Measurements from ENCODE around the gene UBC. TPM values are rescaled to one million over a fixed set of nuclear protein-coding genes. Genes with fewer than 3 reads are reported as not detected.
A peak's percentile ranks its signal among the peaks of the same experiment; 100 is the strongest.

The UBC gene
- polyA plus RNA-seq (2012; ENCODE audit: low read depth, missing spikeins) = 1,009 TPM

DNA sequence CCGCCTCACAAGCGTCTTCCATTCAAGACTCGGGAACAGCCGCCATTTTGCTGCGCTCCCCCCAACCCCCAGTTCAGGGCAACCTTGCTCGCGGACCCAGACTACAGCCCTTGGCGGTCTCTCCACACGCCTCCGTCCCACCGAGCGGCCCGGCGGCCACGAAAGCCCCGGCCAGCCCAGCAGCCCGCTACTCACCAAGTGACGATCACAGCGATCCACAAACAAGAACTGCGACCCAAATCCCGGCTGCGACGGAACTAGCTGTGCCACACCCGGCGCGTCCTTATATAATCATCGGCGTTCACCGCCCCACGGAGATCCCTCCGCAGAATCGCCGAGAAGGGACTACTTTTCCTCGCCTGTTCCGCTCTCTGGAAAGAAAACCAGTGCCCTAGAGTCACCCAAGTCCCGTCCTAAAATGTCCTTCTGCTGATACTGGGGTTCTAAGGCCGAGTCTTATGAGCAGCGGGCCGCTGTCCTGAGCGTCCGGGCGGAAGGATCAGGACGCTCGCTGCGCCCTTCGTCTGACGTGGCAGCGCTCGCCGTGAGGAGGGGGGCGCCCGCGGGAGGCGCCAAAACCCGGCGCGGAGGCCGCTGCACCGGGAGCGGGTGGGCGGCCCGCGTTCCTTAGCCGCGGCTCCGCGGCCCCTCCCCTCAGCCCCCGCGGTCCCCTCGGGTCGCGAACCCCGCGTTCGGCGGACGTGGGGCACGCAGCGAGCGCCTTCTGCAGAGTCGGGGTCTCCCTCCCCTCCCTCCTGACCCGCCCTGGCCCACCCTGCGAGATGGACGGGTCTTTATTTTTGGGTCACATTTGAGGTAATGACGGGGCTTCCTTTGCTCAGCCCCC, at the start of gene UBC:
Gene UBC, minus strand, starts transcription at position 259 of the 847 bp plus-strand sequence. CDS start 879 bp downstream, outside the sequence.
- no peak for FAIRE-seq
- peak; percentile 54 for DNase-seq (ENCODE audit: insufficient read length, low spot score)
- TF ChIP-seq TAF1 (IDR thresholded peaks at IDR 0.05; ENCODE audit: low read depth, low read length) (peak; percentile 99), SPI1 (IDR thresholded peaks at IDR 0.05; ENCODE audit: low read depth, low read length) (no peak; the same call in 1 of the 2 replicates), POLR2AphosphoS5 (IDR thresholded peaks at IDR 0.05; ENCODE audit: low read depth, low read length) (peak; percentile 100), POU2F2 (IDR thresholded peaks at IDR 0.05; ENCODE audit: low read depth, low read length) (peak; percentile 98), POLR2A (IDR thresholded peaks at IDR 0.05; ENCODE audit: low read depth, low read length) (peak; percentile 100), PAX5 (IDR thresholded peaks at IDR 0.05; ENCODE audit: insufficient read depth, low read length, severe bottlenecking) (peak; percentile 49)

DNA sequence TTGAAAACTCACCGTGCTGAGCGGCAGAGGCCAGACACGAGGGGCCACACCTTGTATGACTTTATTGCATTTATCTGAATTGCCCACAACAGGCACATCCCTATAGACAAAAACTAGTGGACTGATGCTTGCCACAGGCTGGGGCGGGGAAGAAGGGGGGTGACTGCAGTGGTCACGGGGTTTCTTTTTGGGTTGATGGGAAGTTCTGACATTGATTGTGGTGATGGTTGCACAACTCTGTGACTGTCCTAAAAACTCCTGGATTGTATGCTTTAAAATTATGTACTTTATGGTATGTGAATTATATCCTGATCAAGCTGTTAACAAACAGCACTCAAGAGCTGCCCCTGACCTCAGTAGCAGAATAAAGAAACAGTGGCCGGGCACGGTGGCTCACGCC, 48.8 kb upstream of the UBC start:
- no peak for TF ChIP-seq PAX5 (IDR thresholded peaks at IDR 0.05; ENCODE audit: insufficient read depth, low read length, severe bottlenecking)
- no peak for TF ChIP-seq POLR2A (IDR thresholded peaks at IDR 0.05; ENCODE audit: low read depth, low read length)
- no peak for TF ChIP-seq SPI1 (IDR thresholded peaks at IDR 0.05; ENCODE audit: low read depth, low read length)
- no peak for TF ChIP-seq POLR2AphosphoS5 (IDR thresholded peaks at IDR 0.05; ENCODE audit: low read depth, low read length)
- no peak for TF ChIP-seq POU2F2 (IDR thresholded peaks at IDR 0.05; ENCODE audit: low read depth, low read length)
- no peak for TF ChIP-seq TAF1 (IDR thresholded peaks at IDR 0.05; ENCODE audit: low read depth, low read length)
- FAIRE-seq = no peak
- no peak for DNase-seq (ENCODE audit: insufficient read length, low spot score)

DNA sequence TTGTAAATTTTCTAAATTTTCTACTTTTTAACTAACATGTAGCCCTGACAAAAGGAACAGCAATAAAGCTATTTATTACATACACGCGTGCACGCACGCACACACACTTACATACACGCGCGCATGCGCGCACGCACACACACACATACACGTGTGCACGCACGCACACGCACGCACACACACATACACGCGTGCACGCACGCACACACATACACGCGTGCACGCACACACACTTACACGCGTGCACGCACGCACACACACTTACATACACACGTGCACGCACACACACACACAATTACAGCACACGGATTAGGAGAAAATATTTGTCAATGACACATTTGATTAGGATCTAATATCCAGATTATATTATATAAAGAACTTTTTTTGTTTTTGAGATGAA, 46.6 kb upstream of the UBC start:
- FAIRE-seq (peak; percentile 82), DNase-seq (ENCODE audit: insufficient read length, low spot score) (no peak)
- no peak for TF ChIP-seq POLR2AphosphoS5 (IDR thresholded peaks at IDR 0.05; ENCODE audit: low read depth, low read length)

DNA sequence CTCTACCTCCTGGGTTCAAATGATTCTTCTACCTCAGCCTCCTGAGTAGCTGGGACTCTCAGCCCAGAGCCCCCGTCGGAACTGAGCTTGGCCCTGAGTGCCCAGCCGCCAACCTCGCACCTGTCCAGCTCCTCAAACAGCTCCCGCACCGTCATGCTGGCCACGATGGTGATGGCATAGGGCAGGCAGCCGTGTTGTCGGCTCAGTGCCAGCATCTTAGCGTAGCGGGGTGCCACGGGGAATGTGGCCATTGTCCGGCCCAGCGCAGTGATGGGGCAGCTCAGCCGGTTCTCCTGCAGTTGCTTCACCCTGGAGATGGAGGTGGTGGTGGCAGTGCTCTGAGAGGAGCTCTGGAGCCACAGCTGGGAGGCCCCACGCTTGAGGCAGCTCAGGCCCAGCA, 42.1 kb upstream of the UBC start:
- DNase-seq (ENCODE audit: insufficient read length, low spot score) = no peak
- no peak for FAIRE-seq
- TF ChIP-seq TAF1 (IDR thresholded peaks at IDR 0.05; ENCODE audit: low read depth, low read length) (no peak), POLR2AphosphoS5 (IDR thresholded peaks at IDR 0.05; ENCODE audit: low read depth, low read length) (no peak), SPI1 (IDR thresholded peaks at IDR 0.05; ENCODE audit: low read depth, low read length) (no peak), PAX5 (IDR thresholded peaks at IDR 0.05; ENCODE audit: insufficient read depth, low read length, severe bottlenecking) (no peak), POU2F2 (IDR thresholded peaks at IDR 0.05; ENCODE audit: low read depth, low read length) (no peak), POLR2A (IDR thresholded peaks at IDR 0.05; ENCODE audit: low read depth, low read length) (no peak)

DNA sequence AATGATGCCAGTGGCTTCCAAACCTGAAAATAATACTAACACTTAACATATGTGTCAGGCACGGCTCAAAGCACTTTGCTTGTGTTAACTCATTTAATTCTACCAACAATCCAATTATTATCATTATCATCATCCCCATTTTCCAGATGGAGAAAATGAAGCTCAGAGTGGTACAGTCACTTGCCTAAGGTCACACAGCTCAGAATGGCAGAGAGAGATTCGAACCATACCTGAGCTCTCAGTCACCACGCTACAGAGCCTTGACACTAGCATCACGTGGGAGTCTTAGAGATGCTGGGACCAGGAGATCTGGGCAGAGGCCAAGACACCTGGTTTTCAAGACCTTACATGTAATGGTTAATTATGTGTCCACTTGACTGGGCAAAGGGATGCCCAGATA, 40.3 kb upstream of the UBC start:
- TF ChIP-seq PAX5 (IDR thresholded peaks at IDR 0.05; ENCODE audit: insufficient read depth, low read length, severe bottlenecking) (no peak), SPI1 (IDR thresholded peaks at IDR 0.05; ENCODE audit: low read depth, low read length) (no peak), POLR2A (IDR thresholded peaks at IDR 0.05; ENCODE audit: low read depth, low read length) (no peak), POU2F2 (IDR thresholded peaks at IDR 0.05; ENCODE audit: low read depth, low read length) (no peak)
- DNase-seq (ENCODE audit: insufficient read length, low spot score) = no peak
- FAIRE-seq = no peak

DNA sequence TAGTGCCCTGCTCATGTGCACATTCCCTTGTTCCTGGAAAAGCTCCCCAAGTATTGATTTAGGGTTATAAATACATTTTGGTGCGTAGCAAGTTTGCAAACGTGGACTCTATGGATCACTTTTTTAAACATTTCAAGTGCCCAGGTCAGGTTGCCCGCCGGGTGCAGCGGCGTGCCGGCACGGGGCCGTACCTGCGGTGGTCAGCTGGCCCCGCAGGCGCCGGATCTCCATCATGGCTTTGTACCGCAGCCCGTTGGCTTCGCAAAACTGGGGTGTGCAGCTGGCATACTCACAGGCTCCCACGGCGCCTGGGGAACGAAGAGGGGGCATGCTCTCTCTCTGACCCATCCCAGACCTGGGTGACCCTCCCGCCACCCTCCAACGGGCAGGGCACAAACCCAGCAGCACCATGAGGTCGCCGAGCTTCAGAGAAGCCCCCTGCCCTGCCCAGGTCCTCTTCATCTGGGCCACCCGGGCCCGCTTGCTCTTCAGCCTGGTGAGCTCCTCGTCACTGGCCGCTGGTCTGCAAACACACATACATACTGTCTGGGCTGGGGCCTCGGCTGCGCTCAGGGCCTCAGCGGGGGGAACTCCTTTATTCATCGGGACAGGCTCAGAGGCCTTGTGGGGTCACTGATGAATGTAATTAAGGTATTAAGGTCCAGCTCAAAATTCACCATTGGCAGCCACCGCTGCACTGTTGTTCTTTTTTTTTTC, 39.4 kb upstream of the UBC start:
- no peak for TF ChIP-seq POU2F2 (IDR thresholded peaks at IDR 0.05; ENCODE audit: low read depth, low read length)
- no peak for TF ChIP-seq POLR2AphosphoS5 (IDR thresholded peaks at IDR 0.05; ENCODE audit: low read depth, low read length)
- no peak for TF ChIP-seq POLR2A (IDR thresholded peaks at IDR 0.05; ENCODE audit: low read depth, low read length)
- TF ChIP-seq TAF1 (IDR thresholded peaks at IDR 0.05; ENCODE audit: low read depth, low read length) = no peak
- TF ChIP-seq SPI1 (IDR thresholded peaks at IDR 0.05; ENCODE audit: low read depth, low read length) = no peak
- TF ChIP-seq PAX5 (IDR thresholded peaks at IDR 0.05; ENCODE audit: insufficient read depth, low read length, severe bottlenecking) = no peak
- FAIRE-seq (no peak), DNase-seq (ENCODE audit: insufficient read length, low spot score) (peak; percentile 10)

DNA sequence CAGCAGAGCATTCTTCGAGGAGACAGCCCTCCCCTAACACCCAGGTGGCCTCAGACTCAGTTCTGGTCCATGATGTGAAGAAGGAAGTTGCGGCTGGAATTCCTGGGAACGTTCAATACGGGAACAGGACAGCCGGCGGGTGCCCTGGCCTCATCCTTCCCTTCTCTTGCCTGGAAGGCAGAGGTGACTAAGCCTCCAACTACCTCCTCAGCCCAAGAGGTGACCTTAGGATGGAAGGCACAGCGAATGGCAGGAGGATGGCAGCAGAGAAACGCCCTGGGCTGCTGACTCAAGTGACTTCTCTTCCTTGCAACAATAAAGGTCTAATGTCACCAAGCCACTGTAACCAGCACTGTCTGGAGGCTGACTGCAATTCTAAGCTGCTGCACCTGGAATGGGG, 38.4 kb upstream of the UBC start:
- DNase-seq (ENCODE audit: insufficient read length, low spot score) = peak; percentile 7
- no peak for FAIRE-seq
- TF ChIP-seq POLR2A (IDR thresholded peaks at IDR 0.05; ENCODE audit: low read depth, low read length) (no peak), POU2F2 (IDR thresholded peaks at IDR 0.05; ENCODE audit: low read depth, low read length) (no peak), SPI1 (IDR thresholded peaks at IDR 0.05; ENCODE audit: low read depth, low read length) (no peak), TAF1 (IDR thresholded peaks at IDR 0.05; ENCODE audit: low read depth, low read length) (no peak), POLR2AphosphoS5 (IDR thresholded peaks at IDR 0.05; ENCODE audit: low read depth, low read length) (no peak), PAX5 (IDR thresholded peaks at IDR 0.05; ENCODE audit: insufficient read depth, low read length, severe bottlenecking) (no peak)

DNA sequence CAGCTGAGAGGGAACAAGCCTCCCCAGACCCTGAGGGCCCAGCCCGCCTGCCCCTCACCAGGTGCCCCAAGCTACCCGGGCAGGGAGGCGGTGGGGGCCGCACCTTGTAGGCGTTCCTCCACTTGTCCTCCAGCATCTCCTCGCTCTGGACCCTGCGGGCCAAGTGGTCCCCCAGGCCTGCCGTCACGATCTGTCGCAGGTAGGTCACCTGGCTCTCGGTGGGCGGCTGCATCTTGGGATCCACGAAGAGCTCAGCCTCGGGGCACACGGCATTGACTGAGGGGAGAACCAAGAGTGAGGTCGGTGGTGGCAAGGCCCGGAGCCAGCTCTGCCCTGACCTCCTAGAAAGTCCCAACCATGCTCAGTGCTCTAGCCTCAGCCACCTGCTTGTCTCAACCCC, 37.8 kb upstream of the UBC start:
- DNase-seq (ENCODE audit: insufficient read length, low spot score) (peak; percentile 27), FAIRE-seq (no peak)
- TF ChIP-seq POLR2AphosphoS5 (IDR thresholded peaks at IDR 0.05; ENCODE audit: low read depth, low read length) (no peak), PAX5 (IDR thresholded peaks at IDR 0.05; ENCODE audit: insufficient read depth, low read length, severe bottlenecking) (no peak), POLR2A (IDR thresholded peaks at IDR 0.05; ENCODE audit: low read depth, low read length) (no peak), POU2F2 (IDR thresholded peaks at IDR 0.05; ENCODE audit: low read depth, low read length) (no peak), TAF1 (IDR thresholded peaks at IDR 0.05; ENCODE audit: low read depth, low read length) (no peak), SPI1 (IDR thresholded peaks at IDR 0.05; ENCODE audit: low read depth, low read length) (no peak)

Measured in GM12891 (cell line).